ENCODE data around the gene ESPN. TPM values are rescaled to one million over a fixed set of nuclear protein-coding genes. Genes with fewer than 3 reads are reported as not detected.

The ESPN gene
- total and polyA plus RNA-seq, 2 of the 8 experiments (the other 6 are each of a cell fraction or from before 2014, with no cell fraction given): 5.2 to 16.3 TPM

DNA sequence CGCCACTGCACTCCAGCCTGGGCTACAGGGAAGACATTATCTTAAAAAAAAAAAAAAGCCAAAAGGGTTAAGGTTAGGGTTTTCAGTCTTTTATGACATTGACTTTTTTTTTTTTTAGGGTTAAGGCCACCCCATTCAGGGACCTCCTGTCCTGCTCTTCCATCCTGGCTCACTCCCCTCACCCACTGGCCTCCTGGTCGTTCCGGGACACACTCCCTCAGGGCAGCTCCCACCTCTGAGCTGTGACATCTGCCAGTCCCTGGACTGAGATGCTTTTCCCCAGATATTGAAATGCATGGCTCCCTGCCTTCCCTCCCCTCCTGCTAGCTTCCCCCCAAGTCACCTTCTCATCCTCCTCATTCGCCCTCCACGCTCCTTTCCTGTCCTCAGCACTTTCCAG lies 57.2 kb downstream of the ESPN start:
- Histone ChIP-seq H3K27ac (ENCODE audit: low read depth, low read length) (no peak overlapping the region), H3K14ac (ENCODE audit: insufficient read length) (no peak overlapping the region), H3K4me3 (ENCODE audit: extremely low read depth in 1 of 4, insufficient read depth in 2 of 4, low read depth in 3 of 4, low read length in 4 of 4) (no peak overlapping the region), H4K8ac (ENCODE audit: extremely low read depth, insufficient read depth, low read length) (no peak overlapping the region), H3K4ac (replicated peaks; ENCODE audit: insufficient read length, low read depth, low read length) (no peak overlapping the region), H2BK15ac (ENCODE audit: low read length) (no peak overlapping the region), H3K27me3 (replicated peaks in 1 of 4; ENCODE audit: control insufficient read depth in 3 of 4, extremely low read depth in 1 of 4, insufficient read depth in 3 of 4, low read length in 3 of 4) (peaks cover 0 to 2% (median 0%) of the 10 kb centered on the region in 4 experiments; a peak in 3 of 7 replicates), H3K56ac (replicated peaks; ENCODE audit: insufficient read length, low read depth, low read length) (no peak overlapping the region), H3K18ac (ENCODE audit: extremely low read depth, low read length) (no peak overlapping the region), H2BK5ac (ENCODE audit: low read depth, low read length) (no peak overlapping the region), H4K91ac (replicated peaks; ENCODE audit: insufficient read length, low read length) (no peak overlapping the region), H3K23me2 (ENCODE audit: low read depth, low read length) (peaks cover 5% of the 10 kb centered on the region; the same call in 1 of the 2 replicates), H2AK5ac (ENCODE audit: low read depth, low read length) (no peak overlapping the region), H3K23ac (ENCODE audit: insufficient read length) (no peak overlapping the region), H4K20me1 (replicated peaks in 1 of 2; ENCODE audit: control insufficient read depth in 1 of 2, insufficient read depth in 2 of 2, low read length in 2 of 2) (peaks cover 0 to 2% of the 10 kb centered on the region in 2 experiments), H3K9me3 (ENCODE audit: insufficient read depth in 2 of 2, low read depth in 1 of 2, low read length in 1 of 2) (no peaks in the 10 kb centered on the region), H3K36me3 (ENCODE audit: control insufficient read depth in 2 of 4, insufficient read depth in 4 of 4, low read length in 3 of 4) (no peaks in the 10 kb centered on the region; a peak in 1 of 8 replicates), H3K4me2 (ENCODE audit: insufficient read depth in 1 of 2, low read depth in 2 of 2, low read length in 2 of 2) (no peak overlapping the region), H2AFZ (ENCODE audit: low read length) (no peak overlapping the region), H2BK12ac (ENCODE audit: low read depth, low read length) (no peak overlapping the region), H2BK20ac (ENCODE audit: low read length) (no peak overlapping the region), H3K9ac (replicated peaks in 1 of 4; ENCODE audit: extremely low read depth in 1 of 4, low read depth in 3 of 4, low read length in 3 of 4) (no peak overlapping the region), H3K79me2 (ENCODE audit: control insufficient read depth in 1 of 2, insufficient read depth in 2 of 2, low read length in 2 of 2) (no peaks in the 10 kb centered on the region), H2BK120ac (replicated peaks; ENCODE audit: low read depth, low read length) (no peak overlapping the region), H4K5ac (ENCODE audit: insufficient read length, low read depth, low read length) (no peak overlapping the region), H3K79me1 (ENCODE audit: low read depth, low read length) (0 out of 2 replicates have a peak, but pooled peaks cover 2% of the 10 kb centered on the region), H3K4me1 (replicated peaks in 1 of 4; ENCODE audit: control insufficient read depth in 3 of 4, insufficient read depth in 4 of 4, low read length in 3 of 4) (peaks cover 0 to 14% (median 12%) of the 10 kb centered on the region in 4 experiments; a peak in 6 of 7 replicates)
- CTCF ChIA-PET (ENCODE audit: partially characterized antibody): interaction anchor here (0.8 to 2.2 kb wide), 7 partner anchors 10 to 413 kb away, joined by 3 to 8 read pairs (median 4); no protein-coding TSS in a partner anchor
- TF ChIP-seq CEBPB (IDR thresholded peaks at IDR 0.05; ENCODE audit: low read depth, low read length): no peak
- no peak for TF ChIP-seq RBBP5 (IDR thresholded peaks at IDR 0.05; ENCODE audit: borderline replicate concordance, low read depth, low read length)
- TF ChIP-seq JUN (IDR thresholded peaks at IDR 0.05; ENCODE audit: low read depth, low read length): no peak
- TF ChIP-seq CHD1 (IDR thresholded peaks at IDR 0.05; ENCODE audit: low read depth, low read length): no peak
- POLR2A ChIA-PET (ENCODE audit: partially characterized antibody): no interaction called here
- DNase-seq (ENCODE audit: low read depth in 1 of 2, low spot score in 2 of 2) (no peak), FAIRE-seq (no peak)
- WGBS, 2 experiments (ENCODE audit: extremely low coverage in 1 of 2, insufficient coverage in 1 of 2, insufficient read length in 1 of 2, insufficient replicate concordance in 2 of 2, low coverage in 1 of 2, low lambda C conversion rate in 2 of 2, missing lambda C conversion rate in 1 of 2): 86% methylated on average over 5 of the region's 5 CpGs; no CpG with 5 or more reads in 1 of the 2 experiments

All from H1 (cell line).